Measurements from ENCODE around the gene AHCY.
A peak's percentile ranks its signal among the peaks of the same experiment; 100 is the strongest.
"Not testable (repeated sequence)": the region's sequence is repeated elsewhere in the genome, so short reads cannot be mapped to it uniquely, and the experiment has no call there.

Gene AHCY

DNA sequence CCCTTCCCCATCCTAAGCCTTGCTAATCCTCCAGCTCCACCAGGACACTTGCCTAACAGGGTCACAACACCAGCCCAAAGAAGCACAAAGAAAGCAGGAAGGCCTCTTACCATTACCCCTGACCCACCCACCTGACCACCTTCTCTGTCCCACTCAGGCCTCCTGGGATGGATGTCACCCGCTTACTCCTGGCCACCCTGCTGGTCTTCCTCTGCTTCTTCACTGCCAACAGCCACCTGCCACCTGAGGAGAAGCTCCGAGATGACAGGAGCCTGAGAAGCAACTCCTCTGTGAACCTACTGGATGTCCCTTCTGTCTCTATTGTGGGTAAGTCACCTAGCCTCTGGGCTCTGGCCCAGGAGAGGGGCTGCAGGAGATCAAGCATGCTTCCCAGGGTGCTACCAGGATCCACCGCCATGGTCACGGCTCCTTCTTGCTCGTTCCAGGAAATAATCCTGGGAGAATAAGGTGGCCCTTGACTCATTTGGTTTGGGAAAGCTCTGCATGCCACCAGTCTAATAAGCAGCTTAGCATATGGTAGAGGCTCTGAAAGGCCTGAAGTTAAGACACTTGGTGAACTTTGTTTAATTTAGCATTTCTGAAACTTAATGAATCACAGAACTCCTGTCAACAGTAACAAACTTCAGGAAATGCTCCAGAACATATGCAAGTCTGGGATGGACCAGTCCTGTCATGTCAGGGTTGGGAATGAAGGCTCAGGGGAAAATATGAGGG is 42.8 kb downstream of the AHCY start:
- Mint-ChIP-seq H3K4me3 (no peak overlapping the region), H3K27ac (no peak overlapping the region)

DNA sequence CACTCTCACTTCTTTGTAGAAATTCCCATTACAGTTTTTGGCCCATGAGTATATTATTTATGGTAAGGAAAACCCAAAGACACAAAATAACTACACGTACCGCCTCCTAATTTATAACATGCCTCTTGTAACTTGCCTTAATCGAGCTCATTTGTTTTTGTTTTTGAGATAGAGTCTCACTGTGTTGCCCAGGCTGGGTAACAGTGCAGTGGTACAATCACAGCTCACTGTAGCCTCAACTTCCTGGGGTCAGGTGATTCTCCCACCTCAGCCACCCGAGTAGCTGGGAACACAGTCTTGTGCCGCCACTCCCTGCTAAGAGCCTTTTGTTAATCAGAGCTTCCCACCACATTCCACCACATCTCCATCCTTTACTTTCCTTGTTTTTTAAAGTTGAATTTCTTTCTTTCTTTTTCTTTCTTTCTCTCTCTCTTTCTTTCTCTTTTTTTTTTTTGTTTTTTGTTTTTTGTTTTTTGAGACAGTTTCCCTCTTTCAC is 46.5 kb downstream of the AHCY start:
- Mint-ChIP-seq H3K4me3 (no peak overlapping the region), H3K9me3 (no peaks in the 10 kb centered on the region), H3K4me1 (no peaks in the 10 kb centered on the region), H3K36me3 (no peaks in the 10 kb centered on the region), H3K27ac (no peak overlapping the region), H3K27me3 (no peaks in the 10 kb centered on the region)

More for the DNA sequence above, 42.8 kb downstream of the AHCY start:
- Mint-ChIP-seq H3K36me3 (no peaks in the 10 kb centered on the region), H3K9me3 (no peaks in the 10 kb centered on the region), H3K27me3 (no peaks in the 10 kb centered on the region), H3K4me1 (no peaks in the 10 kb centered on the region)

DNA sequence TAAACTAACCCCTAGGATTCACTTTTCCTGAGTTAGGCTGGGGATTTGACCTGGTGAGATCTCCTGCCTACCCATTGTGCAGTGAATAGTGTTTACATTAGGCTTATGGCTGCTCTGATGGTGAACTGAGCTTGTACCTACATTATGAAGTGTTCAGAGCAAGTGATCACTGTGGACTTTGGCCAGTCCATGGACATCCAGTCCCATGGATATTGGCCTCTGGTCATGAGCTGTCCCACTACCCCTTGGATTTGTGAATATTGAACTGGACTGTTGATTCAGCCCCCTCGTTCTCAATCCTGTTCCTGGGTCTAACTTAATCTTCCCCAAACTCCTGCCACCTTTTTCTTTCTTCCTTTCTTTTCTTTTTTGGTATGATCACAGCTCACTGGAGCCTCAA is 48.2 kb downstream of the AHCY start:
- H3K27ac Mint-ChIP-seq: no peak overlapping the region
- no peaks in the 10 kb centered on the region for H3K9me3 Mint-ChIP-seq
- no peaks in the 10 kb centered on the region for H3K36me3 Mint-ChIP-seq
- H3K27me3 Mint-ChIP-seq: no peaks in the 10 kb centered on the region
- H3K4me3 Mint-ChIP-seq: no peak overlapping the region
- H3K4me1 Mint-ChIP-seq: no peaks in the 10 kb centered on the region

DNA sequence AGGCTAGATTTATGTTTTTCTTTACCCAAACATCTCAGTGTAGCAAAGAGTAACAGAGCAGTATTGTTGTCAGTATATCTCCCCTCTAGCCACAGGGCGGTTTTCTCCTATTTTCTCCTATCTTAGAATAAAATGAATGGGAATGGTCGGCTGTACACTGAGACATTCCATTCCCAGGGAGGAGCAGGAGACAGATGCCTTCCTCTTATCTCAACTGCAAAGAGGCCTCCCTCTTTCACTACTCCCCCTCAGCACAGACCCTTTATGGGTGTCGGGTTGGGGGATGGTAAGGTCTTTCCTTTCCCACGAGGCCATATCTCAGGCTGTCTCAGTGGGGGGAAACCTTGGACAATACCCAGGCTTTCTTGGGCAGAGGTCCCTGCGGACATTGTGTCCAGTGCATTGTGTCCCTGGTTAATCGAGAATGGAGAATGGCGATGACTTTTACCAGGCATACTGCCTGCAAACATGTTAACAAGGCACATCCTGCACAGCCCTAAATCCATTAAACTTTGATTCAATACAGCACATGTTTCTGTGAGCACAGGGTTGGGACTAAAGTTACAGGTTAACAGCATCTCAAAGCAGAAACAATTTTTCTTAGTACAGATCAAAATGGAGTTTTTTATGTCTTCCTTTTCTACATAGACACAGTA is 50.6 kb downstream of the AHCY start:
- H3K36me3 Mint-ChIP-seq, H3K27me3 Mint-ChIP-seq, H3K9me3 Mint-ChIP-seq, H3K4me3 Mint-ChIP-seq, H3K4me1 Mint-ChIP-seq, H3K27ac Mint-ChIP-seq: not testable (repeated sequence)

DNA sequence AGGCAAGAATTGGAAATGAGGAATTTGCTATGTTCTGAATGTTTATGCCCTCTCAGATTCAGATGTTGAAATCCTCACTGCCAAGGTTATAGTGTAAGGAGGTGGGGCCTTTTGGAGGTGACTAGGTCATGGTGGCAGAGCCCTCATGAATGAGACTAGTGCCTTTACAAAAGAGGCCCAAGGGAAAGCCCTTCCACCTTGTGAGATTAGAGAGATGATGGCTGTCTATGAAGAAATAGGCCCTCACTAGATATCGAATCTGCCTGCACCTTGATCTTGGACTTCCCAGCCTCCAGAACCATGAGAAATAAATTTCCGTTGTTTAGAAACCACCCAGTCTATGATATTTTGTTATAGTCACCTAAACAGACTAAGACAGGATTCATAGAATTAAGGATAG is 51.5 kb downstream of the AHCY start:
- Mint-ChIP-seq H3K27ac (no peak overlapping the region), H3K36me3 (no peaks in the 10 kb centered on the region), H3K4me1 (peaks cover 5% of the 10 kb centered on the region), H3K4me3 (no peak overlapping the region), H3K9me3 (no peaks in the 10 kb centered on the region), H3K27me3 (no peaks in the 10 kb centered on the region)

DNA sequence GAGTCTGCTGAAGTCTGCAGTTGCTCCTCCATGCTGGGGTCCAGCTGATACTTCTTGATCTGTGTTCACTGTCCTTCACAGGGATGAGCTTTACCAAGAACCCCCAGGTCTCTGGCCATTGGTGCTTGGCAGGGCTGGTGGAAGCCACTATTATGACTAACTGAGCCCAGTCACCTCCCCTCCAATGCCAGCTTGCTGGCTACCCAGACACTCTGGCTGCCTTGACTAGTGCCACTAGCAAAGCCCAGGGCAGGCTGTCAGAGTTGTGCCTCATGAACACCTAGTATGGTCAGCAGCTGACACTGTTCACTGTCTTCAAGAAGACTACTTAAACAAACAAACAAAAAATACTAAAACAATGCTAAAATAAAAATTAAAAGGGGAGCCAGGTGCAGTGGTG is 53.1 kb downstream of the AHCY start:
- no peak overlapping the region for H3K27ac Mint-ChIP-seq
- no peaks in the 10 kb centered on the region for H3K27me3 Mint-ChIP-seq

DNA sequence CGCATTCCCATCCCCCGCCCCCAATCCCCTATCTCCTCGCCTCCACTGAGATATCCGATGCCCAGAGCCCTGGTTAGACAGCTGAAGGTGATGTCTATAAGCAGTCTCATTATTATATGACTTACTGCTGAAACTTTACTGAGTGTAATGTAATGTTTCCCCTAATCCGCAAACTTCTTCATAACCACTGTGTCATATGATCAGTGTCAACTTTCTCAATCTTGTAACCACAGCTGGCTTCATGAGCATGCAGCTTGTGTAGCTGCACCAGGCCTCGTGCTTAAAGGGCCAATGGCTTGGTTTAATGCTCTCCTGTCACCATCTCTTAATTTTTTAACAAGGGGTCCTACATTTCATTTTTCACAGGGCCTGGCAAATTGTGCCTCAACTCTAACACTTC is 53.9 kb downstream of the AHCY start:
- no peaks in the 10 kb centered on the region for H3K27me3 Mint-ChIP-seq
- no peak overlapping the region for H3K4me3 Mint-ChIP-seq
- no peaks in the 10 kb centered on the region for H3K9me3 Mint-ChIP-seq
- no peaks in the 10 kb centered on the region for H3K36me3 Mint-ChIP-seq
- no peak overlapping the region for H3K27ac Mint-ChIP-seq
- H3K4me1 Mint-ChIP-seq: peaks cover 5% of the 10 kb centered on the region

More for the DNA sequence above, 53.1 kb downstream of the AHCY start:
- no peaks in the 10 kb centered on the region for H3K9me3 Mint-ChIP-seq
- peaks cover 5% of the 10 kb centered on the region for H3K4me1 Mint-ChIP-seq
- H3K36me3 Mint-ChIP-seq: no peaks in the 10 kb centered on the region
- H3K4me3 Mint-ChIP-seq: no peak overlapping the region

DNA sequence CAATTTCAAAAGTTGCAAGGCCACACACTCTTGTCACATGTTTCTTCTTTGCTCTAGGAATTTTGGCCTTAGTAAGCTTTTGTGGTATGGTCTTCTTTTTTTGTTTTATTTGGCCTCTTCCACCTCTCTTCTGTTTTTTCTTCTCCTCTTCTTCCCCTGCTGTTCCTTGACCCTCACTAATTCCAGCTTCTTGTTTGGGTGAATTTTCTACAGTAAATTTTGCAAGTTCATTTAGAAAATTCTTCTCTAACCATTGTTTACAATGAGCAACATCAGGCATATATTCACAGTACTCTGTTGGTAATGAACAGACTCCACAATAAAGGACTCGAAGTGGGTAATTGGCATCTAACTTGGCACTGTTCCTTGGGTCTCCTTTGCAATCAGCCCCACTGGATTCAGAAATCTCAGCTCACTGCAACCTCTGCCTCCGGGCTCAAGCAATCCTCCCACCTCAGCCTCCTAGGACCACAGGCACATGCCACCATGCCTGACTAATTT is 57.0 kb downstream of the AHCY start:
- no peaks in the 10 kb centered on the region for H3K27me3 Mint-ChIP-seq
- peak overlapping the region; percentile 68 for H3K27ac Mint-ChIP-seq
- H3K4me1 Mint-ChIP-seq: peaks cover 16% of the 10 kb centered on the region
- no peaks in the 10 kb centered on the region for H3K9me3 Mint-ChIP-seq
- no peaks in the 10 kb centered on the region for H3K36me3 Mint-ChIP-seq
- H3K4me3 Mint-ChIP-seq: no peak overlapping the region

DNA sequence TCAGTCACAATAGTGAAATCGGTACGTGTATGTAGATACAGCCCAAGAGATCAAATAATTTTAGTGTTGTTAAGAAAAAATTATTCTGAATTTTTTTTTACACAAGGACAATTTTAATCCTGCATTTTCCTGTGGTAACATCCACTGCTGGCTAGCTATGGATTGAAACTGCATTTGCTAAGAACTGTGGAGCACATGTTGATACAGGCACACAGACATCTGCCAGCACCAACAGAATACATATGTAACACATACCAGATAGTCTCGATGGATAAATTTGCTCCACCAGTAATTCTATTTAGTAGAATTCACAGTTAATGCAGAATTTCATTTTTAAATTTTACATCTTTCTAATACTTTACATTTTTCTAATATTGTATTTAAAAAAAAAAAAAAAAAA is 59.8 kb downstream of the AHCY start:
- H3K27me3 Mint-ChIP-seq: no peaks in the 10 kb centered on the region
- peaks cover 2% of the 10 kb centered on the region for H3K9me3 Mint-ChIP-seq
- no peak overlapping the region for H3K27ac Mint-ChIP-seq
- peaks cover under 1% of the 10 kb centered on the region for H3K36me3 Mint-ChIP-seq
- peaks cover 25% of the 10 kb centered on the region for H3K4me1 Mint-ChIP-seq
- H3K4me3 Mint-ChIP-seq: no peak overlapping the region

DNA sequence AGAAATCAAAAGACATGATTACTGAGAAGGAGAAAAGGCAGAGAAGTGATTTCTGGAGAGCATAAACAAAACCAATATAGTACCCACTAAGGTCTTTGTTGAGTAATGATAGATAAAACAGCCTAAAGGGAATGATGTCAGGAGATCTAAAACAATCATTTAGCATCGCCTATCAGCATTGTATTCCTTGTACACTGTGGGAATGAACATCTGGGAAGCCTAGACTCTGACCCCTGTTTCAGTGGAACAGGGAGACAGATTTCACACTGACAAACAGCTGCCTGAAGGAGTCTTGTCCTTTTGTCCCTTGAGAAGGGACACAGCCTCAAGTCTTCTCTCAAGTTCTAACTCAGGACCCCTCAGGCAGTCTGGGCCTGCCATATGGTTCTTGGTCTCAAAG is 60.3 kb downstream of the AHCY start:
- Mint-ChIP-seq H3K4me1 (peaks cover 25% of the 10 kb centered on the region), H3K27ac (no peak overlapping the region), H3K4me3 (no peak overlapping the region), H3K27me3 (no peaks in the 10 kb centered on the region), H3K36me3 (peaks cover 6% of the 10 kb centered on the region), H3K9me3 (peaks cover 7% of the 10 kb centered on the region)

DNA sequence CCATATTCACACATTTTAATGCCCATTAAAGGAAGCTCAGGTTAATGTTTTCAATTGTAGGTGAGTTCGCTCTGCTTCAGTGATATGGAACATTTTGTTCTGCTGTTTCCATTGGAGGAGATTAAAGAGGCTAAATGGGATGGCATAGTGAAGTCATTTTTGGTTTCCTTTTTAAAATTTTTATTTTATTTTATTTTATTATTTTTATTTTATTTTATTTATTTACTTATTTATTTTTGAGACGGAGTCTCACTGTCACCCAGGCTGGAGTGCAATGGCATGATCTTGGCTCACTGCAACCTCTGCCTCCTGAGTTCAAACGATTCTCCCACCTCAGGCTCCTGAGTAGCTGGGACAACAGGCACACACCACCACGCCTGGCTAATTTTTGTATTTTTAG is 61.1 kb downstream of the AHCY start:
- not testable (repeated sequence) for H3K27ac Mint-ChIP-seq, H3K36me3 Mint-ChIP-seq, H3K27me3 Mint-ChIP-seq, H3K4me3 Mint-ChIP-seq
- Mint-ChIP-seq H3K4me1 (peaks cover 25% of the 10 kb centered on the region), H3K9me3 (peaks cover 12% of the 10 kb centered on the region)

DNA sequence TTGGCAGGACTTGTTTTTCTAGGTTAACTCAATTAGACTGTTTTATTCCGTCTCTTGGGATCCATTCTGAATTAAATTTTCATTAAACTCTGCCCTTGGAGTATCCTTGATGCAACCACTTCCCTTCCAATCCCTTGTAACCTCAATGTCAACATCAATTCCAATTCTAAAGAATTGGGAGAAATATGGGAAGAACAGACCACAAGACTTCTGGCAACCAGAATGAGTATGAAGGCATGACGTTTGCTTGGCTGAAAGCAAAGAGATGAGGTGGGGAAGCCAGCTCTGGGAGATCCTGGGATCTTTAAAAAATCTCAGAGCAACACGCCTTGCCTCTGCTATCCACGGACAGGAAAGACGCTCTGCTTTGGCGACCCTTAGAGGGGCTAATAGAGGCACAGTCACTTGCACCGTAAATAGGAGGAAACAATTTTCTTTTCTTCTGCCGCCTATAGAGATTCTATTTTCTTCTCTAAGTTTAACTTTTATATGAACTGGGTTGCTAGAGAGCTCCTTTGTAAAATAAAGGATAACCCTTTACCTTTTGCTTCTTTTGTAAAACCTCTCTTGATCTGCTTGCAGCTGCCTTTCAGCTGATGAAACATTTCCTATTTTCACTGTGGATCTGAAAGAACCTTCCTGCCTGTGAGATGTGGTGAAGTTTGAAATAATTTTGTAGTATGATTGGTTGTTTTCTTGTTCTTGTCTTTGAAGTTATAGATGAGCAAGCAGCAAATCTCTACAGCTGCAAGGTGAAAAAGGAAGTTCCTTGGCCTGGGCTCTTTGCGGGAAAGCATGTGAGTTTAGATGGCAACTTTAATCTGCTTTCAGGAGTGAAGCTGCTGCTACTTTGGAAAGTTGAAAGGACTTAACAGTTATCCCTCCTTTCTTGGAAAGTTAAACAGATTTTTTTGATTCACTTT is 62.2 kb downstream of the AHCY start, which contains the start of gene ASIP:
Gene ASIP (plus strand): TSS at position 731 of the 923 bp plus-strand sequence. CDS start 18,952 bp downstream, outside the sequence.
- Mint-ChIP-seq H3K27ac (peak within 1 kb of the TSS; percentile 39), H3K9me3 (peaks cover 12% of the 10 kb centered on the region), H3K4me3 (peak within 1 kb of the TSS; percentile 56), H3K27me3 (no peaks in the 10 kb centered on the region), H3K36me3 (peaks cover 6% of the 10 kb centered on the region), H3K4me1 (peaks cover 25% of the 10 kb centered on the region)

DNA sequence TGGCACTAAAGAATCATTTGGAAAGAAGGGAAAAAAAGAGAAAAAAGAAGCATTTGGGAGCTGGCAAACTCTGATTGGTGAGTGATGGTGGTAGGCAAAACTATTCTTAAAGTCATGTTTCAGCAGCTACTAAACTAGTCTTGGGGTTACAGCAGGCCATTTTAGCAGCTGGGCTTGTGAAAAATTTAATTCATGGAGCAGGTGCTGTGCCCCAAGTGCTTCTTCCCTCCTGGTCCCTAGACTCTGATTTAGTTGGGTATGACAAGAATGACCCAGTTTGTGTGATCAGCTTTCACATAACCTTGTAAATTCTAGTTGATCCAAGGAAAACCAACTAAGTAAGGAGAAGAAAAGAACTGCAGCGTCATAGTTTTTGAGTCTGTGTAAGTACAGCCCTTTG is 63.0 kb downstream of the AHCY start:
- no peak overlapping the region for H3K27ac Mint-ChIP-seq
- H3K27me3 Mint-ChIP-seq: no peaks in the 10 kb centered on the region
- peaks cover 12% of the 10 kb centered on the region for H3K9me3 Mint-ChIP-seq
- no peak overlapping the region for H3K4me3 Mint-ChIP-seq
- peaks cover 25% of the 10 kb centered on the region for H3K4me1 Mint-ChIP-seq
- H3K36me3 Mint-ChIP-seq: peaks cover 8% of the 10 kb centered on the region

DNA sequence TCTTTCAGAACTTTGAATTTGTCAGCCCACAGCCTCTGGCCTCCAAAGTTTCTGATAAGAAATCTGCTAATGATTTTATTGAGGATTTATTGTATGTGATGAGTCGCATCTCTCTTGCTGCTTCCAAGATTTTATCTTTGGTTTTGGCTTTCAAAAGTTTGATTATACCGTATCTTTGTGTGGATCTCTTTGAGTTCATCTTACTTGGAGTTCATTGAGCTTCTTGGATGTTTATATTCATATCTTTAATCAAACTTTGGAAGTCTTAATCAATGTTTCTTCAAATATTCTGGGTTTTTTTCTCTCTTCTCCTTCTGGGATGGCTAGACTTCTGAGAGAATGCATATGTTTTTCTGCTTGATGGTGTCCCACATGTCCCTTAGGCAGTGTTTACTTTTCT is 65.2 kb downstream of the AHCY start:
- no peaks in the 10 kb centered on the region for H3K27me3 Mint-ChIP-seq
- H3K4me1 Mint-ChIP-seq: peaks cover 25% of the 10 kb centered on the region
- H3K27ac Mint-ChIP-seq: no peak overlapping the region
- H3K4me3 Mint-ChIP-seq: no peak overlapping the region
- H3K9me3 Mint-ChIP-seq: peaks cover 12% of the 10 kb centered on the region
- H3K36me3 Mint-ChIP-seq: peaks cover 8% of the 10 kb centered on the region

DNA sequence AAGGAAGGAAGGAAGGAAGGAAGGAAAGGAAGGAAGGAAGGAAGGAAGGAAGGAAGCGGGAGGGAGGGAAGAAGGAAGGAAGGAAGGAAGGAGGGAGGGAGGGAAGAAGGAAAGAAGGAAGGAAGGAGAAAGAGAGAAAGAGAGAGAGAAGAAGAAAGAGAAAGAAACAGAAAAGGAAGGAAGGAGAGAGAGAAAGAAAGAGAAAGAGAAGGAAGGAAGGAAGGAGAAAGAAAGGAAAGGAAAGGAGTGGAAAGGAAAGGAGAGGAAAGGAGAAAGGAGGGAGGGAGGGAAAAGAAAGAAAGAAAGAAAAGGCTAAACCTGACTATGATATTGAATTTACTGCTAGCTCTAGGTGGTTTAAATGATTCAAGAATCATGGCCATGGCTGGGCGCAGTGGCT is 67.3 kb downstream of the AHCY start:
- no peak overlapping the region for H3K27ac Mint-ChIP-seq
- H3K9me3 Mint-ChIP-seq: peaks cover 12% of the 10 kb centered on the region
- peaks cover 10% of the 10 kb centered on the region for H3K4me1 Mint-ChIP-seq
- peaks cover 8% of the 10 kb centered on the region for H3K36me3 Mint-ChIP-seq
- H3K27me3 Mint-ChIP-seq: no peaks in the 10 kb centered on the region
- H3K4me3 Mint-ChIP-seq: no peak overlapping the region
